HG03575 (cell line): ENCODE measurements around the gene MRTFA.
"Not testable (repeated sequence)": the region's sequence is repeated elsewhere in the genome, so short reads cannot be mapped to it uniquely, and the experiment has no call there.

ENCODE experiments used
- ATAC-seq: cut with Tn5 transposase; IDR thresholded peaks from one replicate; pipeline ENCODE4 v1.9.1; 2021; ENCODE audit not compliant: unreplicated experiment, insufficient number of reproducible peaks, low FRiP score; ENCODE audit errors: extremely low read depth

The MRTFA gene

GRCh38 chr22:40634119-40634903, 2.2 kb downstream of the MRTFA start:
- no peak for ATAC-seq

DNA sequence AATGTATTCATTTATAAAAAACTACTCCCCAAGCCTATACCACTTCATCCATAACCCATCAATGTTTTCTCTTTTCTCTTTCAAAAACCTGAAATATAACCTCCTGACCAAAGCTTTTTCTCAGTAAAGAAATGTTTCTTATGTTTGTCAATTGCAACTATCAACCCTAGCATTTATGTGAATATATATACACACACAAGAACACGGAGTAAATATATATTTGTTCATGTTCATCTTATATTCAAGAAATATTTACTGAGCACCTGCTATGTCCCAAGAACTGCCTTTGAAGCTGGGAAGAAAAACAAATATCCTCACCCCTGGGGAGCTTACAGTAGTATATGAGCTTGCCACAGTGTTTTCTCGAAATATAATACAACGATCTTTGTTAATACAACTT, 3.5 kb downstream of the MRTFA start:
- ATAC-seq, result no peak

GRCh38 chr22:40631925-40632324, 4.6 kb downstream of the MRTFA start:
- ATAC-seq, result no peak

GRCh38 chr22:40628354-40629042, 8.0 kb downstream of the MRTFA start:
- ATAC-seq, result no peak

- no peak for ATAC-seq
Observed at GRCh38 chr22:40627612-40628011, 8.9 kb downstream of the MRTFA start.

DNA sequence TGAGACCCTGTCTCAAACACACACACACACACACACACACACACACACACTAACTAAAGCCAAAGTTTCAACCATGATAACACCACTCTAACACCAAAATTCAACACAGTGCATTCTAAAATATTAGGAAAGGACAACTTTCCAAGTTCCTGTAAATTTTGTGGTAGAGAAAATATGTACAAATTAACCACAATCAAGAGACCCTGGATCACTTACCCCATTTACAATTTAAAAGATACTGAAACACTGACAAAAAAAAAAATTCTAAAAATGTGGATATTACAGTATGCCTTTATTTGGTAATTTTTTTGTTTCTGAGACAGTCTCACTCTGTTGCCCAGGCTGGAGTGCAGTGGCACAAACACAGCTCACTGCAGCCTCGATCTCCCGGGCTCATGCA, 9.7 kb downstream of the MRTFA start:
- no peak for ATAC-seq

- ATAC-seq, result not testable (repeated sequence)
Observed at GRCh38 chr22:40625794-40626193, 10.7 kb downstream of the MRTFA start.

DNA sequence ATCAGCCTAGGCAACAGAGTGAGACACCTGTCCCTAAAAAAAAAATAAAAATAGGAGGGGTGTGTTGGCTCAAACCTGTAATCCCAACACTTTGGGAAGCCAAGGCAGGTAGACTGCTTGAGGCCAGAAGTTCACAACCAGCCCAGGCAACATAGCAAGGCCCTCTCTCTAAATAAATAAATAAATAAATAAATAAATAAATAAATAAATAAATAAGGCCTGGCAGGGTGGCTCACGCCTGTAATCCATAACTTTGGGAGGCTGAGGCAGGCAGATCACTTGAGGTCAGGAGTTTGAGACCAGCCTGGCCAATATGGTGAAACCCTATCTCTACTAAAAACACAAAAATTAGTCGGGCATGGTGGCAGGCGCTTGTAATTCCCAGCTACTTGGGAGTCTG, 11.2 kb downstream of the MRTFA start:
- ATAC-seq, result not testable (repeated sequence)

DNA sequence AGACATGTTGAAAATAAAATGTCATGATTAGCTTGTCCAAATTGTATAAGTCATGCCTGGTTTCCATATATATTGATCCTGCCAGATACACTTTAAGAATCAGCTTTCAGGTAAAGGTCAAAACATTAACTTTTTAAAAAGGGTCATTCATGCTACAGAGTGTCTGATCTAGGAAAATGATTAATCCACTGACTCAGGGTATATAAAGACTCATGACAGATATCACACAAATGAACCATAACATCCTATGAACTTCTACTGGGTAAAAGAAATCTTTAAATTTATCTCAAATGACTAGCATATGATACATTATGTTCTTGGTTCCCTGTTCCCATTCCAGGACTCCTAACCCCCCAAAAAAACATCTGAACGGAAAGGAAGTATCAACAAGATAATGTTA, 11.7 kb downstream of the MRTFA start:
- ATAC-seq, result no peak

- ATAC-seq, result no peak
Observed at GRCh38 chr22:40621309-40622151, 15.0 kb downstream of the MRTFA start.

GRCh38 chr22:40620464-40621046, 16.0 kb downstream of the MRTFA start:
- no peak for ATAC-seq

DNA sequence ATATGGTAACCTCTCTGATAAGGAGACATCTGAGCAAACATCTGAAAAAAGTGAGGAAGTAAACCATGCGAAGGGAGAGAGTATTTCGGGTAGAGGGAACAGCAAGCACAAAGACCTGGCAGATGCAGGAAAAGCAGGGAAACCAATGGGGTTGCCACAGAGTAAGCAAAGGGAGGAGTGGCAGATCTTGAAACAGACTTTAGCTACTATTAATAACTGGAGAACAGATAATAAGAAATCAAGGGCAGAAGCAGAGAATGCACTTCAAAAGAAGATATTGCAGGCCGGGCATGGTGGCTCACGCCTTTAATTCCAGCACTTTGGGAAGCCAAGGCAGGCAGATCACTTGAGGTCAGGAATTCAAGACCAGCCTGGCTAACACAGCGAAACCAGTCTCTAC, 18.1 kb downstream of the MRTFA start:
- no peak for ATAC-seq

GRCh38 chr22:40616578-40616977, 19.9 kb downstream of the MRTFA start:
- ATAC-seq, result no peak

DNA sequence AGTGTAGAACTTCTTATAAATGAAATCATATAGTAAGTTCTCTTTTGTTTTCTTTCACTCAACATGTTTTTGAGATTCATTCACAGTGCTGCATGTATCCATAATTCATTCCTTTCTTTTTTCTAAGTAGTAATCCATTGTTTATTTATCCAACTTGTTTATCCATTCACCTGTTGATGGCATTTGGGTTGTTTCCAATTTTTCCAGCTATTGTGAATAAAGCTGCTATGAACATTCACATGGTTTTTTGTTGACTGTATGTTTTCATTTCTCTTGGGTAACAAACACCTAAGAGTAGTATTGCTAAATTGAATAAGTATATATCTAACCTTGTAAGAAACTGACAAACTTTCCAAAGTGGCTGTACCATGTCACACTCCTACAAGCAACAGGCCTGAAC, 23.5 kb downstream of the MRTFA start:
- ATAC-seq, result no peak

DNA sequence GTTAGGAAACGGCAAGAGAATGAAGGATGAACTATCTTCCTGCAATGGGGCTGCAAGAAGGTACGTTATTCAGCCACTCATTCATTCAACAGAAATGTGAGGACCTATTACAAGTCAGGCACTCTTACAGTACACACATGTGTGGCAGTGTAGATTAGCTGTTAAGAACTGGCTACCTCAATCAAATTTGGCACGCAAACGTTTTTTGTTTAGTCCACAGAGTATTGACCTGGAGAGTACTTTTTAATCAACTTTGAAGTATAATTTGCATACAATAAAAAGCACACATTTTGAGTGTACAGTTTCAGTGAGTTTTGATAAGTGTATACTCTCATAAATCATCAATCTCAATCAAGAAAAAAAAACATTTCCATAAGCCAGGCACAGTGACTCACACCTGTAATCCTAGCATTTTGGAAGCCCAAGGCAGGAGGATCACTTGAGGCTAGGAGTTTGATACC, 24.2 kb downstream of the MRTFA start:
- ATAC-seq, result no peak

- no peak for ATAC-seq
Observed at GRCh38 chr22:40611606-40612005, 24.9 kb downstream of the MRTFA start.

DNA sequence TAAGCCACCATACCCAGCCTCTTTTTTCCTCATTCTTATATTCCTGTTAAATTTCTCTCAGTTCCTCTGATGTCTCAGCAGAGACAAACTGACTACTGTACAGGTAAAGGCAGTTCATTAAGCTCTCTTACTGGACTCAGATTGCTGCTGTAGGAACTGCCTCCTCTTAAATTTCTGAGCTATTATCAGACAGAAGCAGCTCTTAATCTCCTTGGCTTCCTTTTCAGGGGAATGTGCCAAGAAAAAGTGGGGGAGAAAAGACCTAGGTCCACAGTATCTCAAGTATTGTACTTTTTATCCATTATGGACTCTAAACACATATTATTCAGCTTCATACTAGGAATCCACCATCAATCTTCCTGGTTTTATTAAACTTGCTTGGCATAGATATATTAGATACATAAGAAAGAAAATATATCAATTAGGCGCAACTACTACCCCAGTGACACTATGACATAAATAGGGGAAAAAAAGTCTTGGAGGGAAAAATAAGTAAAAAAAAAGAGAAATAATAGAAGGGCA, 26.1 kb downstream of the MRTFA start:
- no peak for ATAC-seq

- ATAC-seq, result no peak
Observed at GRCh38 chr22:40609216-40609615, 27.3 kb downstream of the MRTFA start.

DNA sequence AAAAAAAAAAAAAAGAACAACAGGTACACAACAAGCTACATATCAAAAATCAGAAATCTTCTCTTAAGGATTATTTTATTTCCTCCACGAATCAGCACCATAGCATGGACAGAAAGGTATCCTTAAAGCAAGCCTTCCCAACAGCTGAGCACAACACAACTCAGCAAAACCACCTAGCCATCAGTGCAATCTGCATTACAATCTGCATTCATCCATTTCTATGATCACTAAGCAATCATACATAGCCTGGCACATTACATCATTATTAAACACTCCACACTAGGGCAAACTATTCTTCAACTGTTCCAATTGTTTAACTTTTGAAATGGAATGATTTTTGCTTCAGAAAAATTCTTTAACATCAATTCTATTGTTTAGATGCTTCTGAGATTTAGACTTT, 29.0 kb downstream of the MRTFA start:
- ATAC-seq, result no peak
